ENCODE data around the gene ECT2L.

The ECT2L gene

GRCh38 chr6:138806889-138807288, 11.0 kb downstream of the ECT2L start:
- no peak for DNase-seq

- no peak for DNase-seq
Measured at GRCh38 chr6:138809677-138810076, 13.8 kb downstream of the ECT2L start.

GRCh38 chr6:138811866-138812265, 16.0 kb downstream of the ECT2L start:
- no peak for DNase-seq

DNA sequence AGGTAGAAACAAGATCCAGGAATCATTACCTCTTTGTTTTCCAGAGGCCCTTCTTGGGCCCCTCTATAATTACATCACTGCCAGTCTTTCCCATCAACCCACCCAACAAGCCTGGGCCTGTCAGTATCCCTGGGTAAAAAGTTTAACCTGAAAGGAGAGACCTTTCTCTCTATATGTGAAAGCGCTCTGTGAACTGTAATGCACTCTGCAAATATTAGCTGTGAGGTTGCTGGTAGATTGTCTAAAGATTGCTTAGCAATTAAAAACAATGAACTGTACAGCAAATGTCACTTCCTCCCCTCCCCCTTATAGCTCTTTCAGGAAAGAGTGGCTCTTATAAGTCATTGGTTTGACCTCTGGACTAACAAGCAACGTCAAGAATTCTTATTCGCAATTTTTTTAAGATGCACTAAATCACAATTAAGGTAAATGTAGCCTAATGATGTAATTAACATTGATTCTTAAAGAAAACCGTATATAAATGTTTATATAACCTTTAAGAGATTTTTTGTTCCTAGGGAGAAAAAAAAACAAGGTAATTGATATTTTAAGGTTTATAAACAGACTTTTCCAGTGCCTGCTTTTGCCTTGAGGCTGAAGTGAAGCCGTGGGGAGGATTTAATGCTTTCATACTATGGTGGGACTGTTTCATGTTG, 18.4 kb downstream of the ECT2L start:
- DNase-seq: no peak

DNA sequence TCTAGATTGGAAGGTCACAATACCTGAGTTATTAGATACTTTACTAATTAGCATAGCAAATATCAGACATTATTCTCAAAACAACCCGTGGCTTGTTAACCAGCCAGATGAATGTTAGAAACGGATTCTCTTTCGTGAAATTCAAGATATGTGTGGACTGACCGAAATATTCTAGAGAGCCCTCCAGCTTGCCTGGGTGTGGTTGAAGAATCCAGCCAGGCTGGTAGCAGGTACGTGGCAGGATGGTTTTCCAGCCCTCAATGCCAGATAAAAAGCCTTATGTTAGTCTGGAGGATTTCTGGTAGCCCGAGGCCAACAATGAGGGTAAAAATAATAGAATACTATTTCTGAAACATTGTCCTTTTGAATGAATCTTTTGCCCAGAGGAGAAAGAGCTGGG, 19.3 kb downstream of the ECT2L start:
- DNase-seq: no peak

GRCh38 chr6:138815797-138816528, 20.1 kb downstream of the ECT2L start:
- DNase-seq: peak; percentile 74

DNA sequence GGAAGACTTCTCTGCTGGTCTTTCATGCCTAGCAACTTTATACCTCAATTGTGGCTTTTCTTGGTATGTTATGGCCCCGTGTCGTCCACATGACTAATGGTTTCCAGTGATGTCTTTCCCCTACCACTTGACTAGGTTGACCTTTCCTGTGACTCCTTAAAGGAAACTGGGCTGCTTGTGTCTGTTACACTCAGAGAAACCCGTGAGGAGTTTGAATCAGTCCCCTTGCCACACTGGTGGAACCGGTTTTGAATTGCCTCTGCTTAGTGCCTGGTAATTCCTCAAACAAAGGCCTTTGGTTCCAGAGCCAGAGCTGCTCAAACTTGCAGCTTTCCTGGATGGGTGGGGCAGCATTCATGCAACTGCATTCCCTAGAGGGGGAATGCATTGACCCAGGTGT, 21.9 kb downstream of the ECT2L start:
- peak; percentile 69 for DNase-seq

GRCh38 chr6:138818496-138819194, 22.8 kb downstream of the ECT2L start:
- no peak for DNase-seq

GRCh38 chr6:138821519-138821918, 25.6 kb downstream of the ECT2L start:
- no peak for DNase-seq

DNA sequence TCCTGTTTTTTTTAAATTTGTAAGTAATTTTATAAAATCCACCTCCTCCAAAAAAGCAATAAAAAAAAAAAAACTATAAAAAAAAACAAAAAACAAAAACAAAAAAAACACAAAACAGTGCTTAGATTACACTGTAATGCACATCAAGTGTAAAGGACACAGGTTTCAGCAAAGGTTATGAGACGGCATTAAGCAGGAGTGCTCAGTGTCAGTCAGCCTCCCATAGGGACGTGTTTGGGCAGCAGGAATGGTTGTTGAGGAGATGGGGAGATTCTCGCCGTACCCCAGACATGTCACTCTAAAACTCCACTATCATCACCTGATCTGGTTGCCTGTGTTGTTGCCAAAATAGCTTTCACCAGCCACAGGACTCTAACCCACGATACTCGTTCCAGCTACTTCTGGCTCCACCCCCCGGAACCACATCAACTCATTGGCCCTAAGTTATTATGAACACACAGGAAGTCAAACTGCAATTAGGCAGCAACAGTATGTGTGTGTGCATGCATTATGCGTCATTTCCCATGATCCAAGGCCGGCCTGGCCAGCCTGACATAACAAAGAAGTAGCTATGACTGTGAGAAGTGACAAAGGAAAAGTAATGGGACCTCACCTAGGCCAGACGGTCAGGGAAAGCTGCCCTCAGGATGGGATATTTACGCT, 28.7 kb downstream of the ECT2L start:
- DNase-seq: no peak

DNA sequence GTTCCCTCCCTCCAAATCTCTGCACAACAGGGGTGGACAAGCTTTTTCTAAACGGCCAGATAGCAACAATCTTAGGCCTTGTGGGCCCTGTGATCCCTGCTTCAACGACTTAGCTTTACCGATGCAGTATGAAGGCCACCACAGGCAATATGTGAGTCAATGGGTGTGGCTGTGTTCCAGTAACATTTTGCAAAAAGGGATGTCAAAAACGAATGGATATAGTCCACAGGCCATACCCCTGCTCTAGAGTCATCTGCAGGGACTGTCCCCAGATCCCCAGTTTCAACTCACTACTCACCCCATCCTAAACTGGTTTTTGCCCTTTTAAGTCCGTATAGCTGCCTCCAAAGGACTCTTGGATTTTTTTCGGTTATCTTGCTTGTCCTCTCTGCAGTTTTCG, 34.4 kb downstream of the ECT2L start:
- no peak for DNase-seq

DNA sequence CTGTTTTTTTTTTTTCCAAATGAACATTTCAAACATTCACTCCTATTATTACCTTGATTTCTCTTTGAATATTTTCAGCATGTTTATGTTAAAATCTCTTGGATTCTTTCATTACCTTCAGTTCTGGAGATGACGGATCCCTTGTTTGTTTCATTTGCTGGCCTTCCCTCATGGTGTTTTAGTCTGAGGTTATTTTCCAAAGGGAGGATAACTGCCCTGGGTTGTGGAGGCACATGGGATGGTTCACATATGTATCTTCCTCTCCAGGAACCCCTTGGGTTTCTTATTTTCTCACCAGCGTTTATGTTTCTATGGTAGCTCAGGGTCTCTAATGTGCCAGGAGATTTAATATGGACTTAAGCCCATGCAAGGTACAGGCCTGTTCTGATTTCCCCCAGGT, 36.3 kb downstream of the ECT2L start:
- no peak for DNase-seq

DNA sequence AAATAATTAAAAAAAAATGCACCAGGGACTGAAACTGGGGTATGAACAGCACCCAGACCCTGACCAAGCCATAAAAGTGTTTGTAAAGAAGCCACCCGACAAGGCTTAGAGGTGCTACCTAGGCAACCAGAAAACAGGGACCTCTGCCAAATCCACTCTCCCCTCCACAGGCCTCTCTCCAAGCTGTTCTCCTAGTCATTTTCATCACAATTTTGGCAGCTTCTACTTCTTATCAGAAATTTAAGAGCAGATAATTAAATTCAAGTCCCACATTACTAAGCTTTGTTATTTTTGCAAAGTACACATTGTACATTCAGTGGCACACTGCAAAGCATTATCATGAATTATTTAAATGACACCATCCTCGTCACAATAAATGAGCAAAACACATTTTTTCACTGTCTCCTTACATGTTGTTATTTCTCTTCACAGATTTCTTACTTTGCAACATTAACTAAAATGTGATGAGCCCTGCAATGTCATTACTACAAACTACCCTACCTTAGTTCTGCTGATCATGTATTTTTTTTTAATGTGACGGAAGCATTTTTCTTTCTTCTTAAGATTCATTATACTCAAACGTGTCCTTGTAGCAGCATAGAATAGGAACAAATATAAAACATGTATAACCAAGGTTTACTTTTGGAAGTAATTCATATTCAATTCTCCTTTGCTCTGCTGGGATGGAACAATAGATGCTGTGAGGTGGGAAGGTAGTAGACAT, 38.1 kb downstream of the ECT2L start:
- DNase-seq: no peak

GRCh38 chr6:138837246-138837645, 41.4 kb downstream of the ECT2L start:
- DNase-seq: no peak

DNA sequence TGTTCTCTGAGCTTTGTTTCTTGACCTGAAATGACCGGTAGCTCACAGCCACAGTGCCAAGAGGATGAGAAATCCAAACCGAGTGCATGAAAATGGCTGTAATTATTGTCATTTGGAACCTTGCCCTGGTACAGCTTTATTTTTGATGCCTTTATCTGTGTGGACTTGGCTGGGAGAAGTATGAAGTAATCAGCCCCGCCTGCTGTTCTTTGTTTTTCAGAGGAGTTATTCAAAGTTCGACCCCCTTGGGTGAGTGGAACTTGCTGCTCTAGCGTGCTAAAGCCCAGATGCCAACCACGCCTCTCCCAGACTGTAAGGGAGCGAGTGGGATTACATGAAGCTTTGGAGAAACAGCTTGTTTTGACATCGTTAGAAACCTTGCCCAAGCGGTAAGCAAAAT, 48.3 kb downstream of the ECT2L start:
- DNase-seq: peak; percentile 30

- DNase-seq: peak; percentile 24
Measured at GRCh38 chr6:138847884-138848283, 52.0 kb downstream of the ECT2L start.

- DNase-seq: no peak
Measured at GRCh38 chr6:138848461-138848860, 52.6 kb downstream of the ECT2L start.

- DNase-seq: no peak
Measured at GRCh38 chr6:138849791-138850190, 53.9 kb downstream of the ECT2L start.

DNA sequence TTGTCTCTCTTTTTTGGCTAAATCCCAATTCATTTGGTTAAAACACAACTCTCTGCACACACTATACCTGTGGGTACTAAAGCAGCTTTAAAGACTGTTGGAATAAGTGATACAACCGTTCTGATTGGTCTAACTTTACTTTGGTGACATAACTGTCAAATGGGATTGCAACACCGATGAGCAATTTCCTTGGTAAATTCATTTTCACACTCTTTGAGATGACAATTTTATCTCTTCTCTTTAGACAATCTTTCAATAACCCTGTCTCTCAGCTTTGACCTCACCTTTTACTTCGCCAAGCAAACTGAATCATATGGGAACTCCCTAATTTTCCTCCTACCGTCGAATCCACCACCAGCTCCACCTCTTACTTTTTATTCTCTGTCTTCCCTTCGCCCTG, 60.8 kb downstream of the ECT2L start:
- no peak for DNase-seq

GRCh38 chr6:138857775-138858174, 61.9 kb downstream of the ECT2L start:
- DNase-seq: no peak

DNA sequence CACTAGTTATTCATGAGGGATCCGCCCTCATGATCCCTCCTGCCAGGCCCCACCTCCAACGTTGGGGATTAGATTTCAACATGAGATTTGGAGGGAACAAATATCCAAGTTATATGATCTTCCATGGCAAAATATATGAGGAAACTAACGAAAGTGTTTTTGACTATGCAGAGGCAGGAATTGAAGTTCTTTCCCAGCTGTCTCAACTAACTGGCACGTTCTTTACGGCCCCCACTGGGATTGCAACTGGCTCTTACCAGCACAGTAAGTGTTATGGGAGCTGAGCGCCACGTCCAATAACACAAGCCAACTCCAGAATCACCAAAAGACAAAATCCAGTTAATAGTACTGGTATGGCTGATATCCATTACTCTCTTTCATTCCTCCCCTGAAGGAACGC, 66.6 kb downstream of the ECT2L start:
- no peak for DNase-seq

- peak; percentile 9 for DNase-seq
Measured at GRCh38 chr6:138863321-138863720, 67.4 kb downstream of the ECT2L start.

Measured in fibroblast of skin of back (primary cell).